ENCODE data around the gene PM20D2. TPM values are rescaled to one million over a fixed set of nuclear protein-coding genes. Genes with fewer than 3 reads are reported as not detected.

The PM20D2 gene
- total and polyA plus RNA-seq, 2 of the 13 experiments (the other 11 are each of a cell fraction or from before 2014, with no cell fraction given), result 13.3 to 26.3 TPM

GRCh38 chr6:89154131-89154530 is 8.3 kb downstream of the PM20D2 start:
- intact Hi-C loops (cut with micrococcal nuclease; ENCODE audit: unreplicated experiment) (no loop called here), in situ Hi-C loops (cut with HindIII; ENCODE audit: extremely low pct_ligation_motif_present, low pct_unique_long_range_greater_than_20kb) (no loop called here)
- WGBS (ENCODE audit: low lambda C conversion rate), result 98% methylated on average over 1 of the region's 1 CpG
- TF ChIP-seq ETV5 (CRISPR knock-in tag; IDR thresholded peaks at IDR 0.05; ENCODE audit: borderline replicate concordance), result no peak
- TF ChIP-seq YY1 (IDR thresholded peaks at IDR 0.05; ENCODE audit: insufficient read depth, insufficient replicate concordance, low read depth, low read length), result no peak
- no peak for TF ChIP-seq REXO4 (CRISPR knock-in tag; IDR thresholded peaks at IDR 0.05; ENCODE audit: borderline replicate concordance)
- no peak for TF ChIP-seq ZNF253 (CRISPR knock-in tag; IDR thresholded peaks at IDR 0.05; ENCODE audit: borderline replicate concordance)
- TF ChIP-seq SAFB2 (CRISPR knock-in tag; IDR thresholded peaks at IDR 0.05; ENCODE audit: borderline replicate concordance, low read depth), result no peak
- no peak for TF ChIP-seq ZNF549 (CRISPR knock-in tag; IDR thresholded peaks at IDR 0.05)
- TF ChIP-seq DNMT3B (CRISPR knock-in tag; conservative IDR thresholded peaks at IDR 0.05), result no peak
- TF ChIP-seq ZNF496 (CRISPR knock-in tag; IDR thresholded peaks at IDR 0.05; ENCODE audit: insufficient replicate concordance), result no peak
- TF ChIP-seq GPN1 (CRISPR knock-in tag; IDR thresholded peaks at IDR 0.05; ENCODE audit: borderline replicate concordance), result no peak
- TF ChIP-seq ZBTB39 (CRISPR knock-in tag; IDR thresholded peaks at IDR 0.05), result no peak
- TF ChIP-seq PATZ1 (CRISPR knock-in tag; IDR thresholded peaks at IDR 0.05), result no peak
- TF ChIP-seq ZHX1 (CRISPR knock-in tag; IDR thresholded peaks at IDR 0.05; ENCODE audit: low read depth), result no peak
- no peak for TF ChIP-seq NCOA1 (CRISPR knock-in tag; IDR thresholded peaks at IDR 0.05)

More at GRCh38 chr6:89154131-89154530, 8.3 kb downstream of the PM20D2 start:
- H3K9ac ChIP-seq (ENCODE audit: insufficient read depth, low read depth, low read length), result no peak overlapping the region
- no peak overlapping the region for H3K4me2 ChIP-seq (ENCODE audit: low read depth, low read length)
- ATAC-seq (no peak), FAIRE-seq (no peak), DNase-seq (ENCODE audit: low spot score) (no peak)
- no TSS peak for BruUV-seq (replicated peaks)
- peaks cover 0 to 26% of the 10 kb centered on the region in 2 experiments; a peak in 4 of 5 replicates for H3K36me3 ChIP-seq (replicated peaks in 1 of 2; ENCODE audit: control insufficient read depth in 1 of 2, insufficient read depth in 2 of 2, low read length in 2 of 2)
- no peaks in the 10 kb centered on the region; the same call in 1 of the 2 replicates for H4K20me1 ChIP-seq (ENCODE audit: insufficient read depth, low read length)
- no peak overlapping the region for H3K27ac ChIP-seq (ENCODE audit: extremely low read length, insufficient read depth, low read length)
- no peaks in the 10 kb centered on the region for H3K9me3 ChIP-seq (ENCODE audit: low read length)
- ChIA-PET POLR2A (interaction anchor here (1.9 to 2.0 kb wide), 2 partner anchors 8 to 14 kb away, joined by 4 to 9 read pairs; partner anchors contain the start of gene PM20D2), CTCF (ENCODE audit: low intra/inter-chr PET ratio, low total read pairs) (no interaction called here)
- peaks cover 12% of the 10 kb centered on the region for H3K4me1 ChIP-seq (ENCODE audit: insufficient read depth, low read length)
- H3K27me3 ChIP-seq (ENCODE audit: control insufficient read depth in 1 of 2, insufficient read depth in 2 of 2, low read length in 2 of 2), result no peaks in the 10 kb centered on the region
- H2AFZ ChIP-seq (ENCODE audit: low read length), result no peak overlapping the region
- no peak overlapping the region for H3K4me3 ChIP-seq (replicated peaks in 1 of 3; ENCODE audit: insufficient read depth in 1 of 3, low read depth in 2 of 3, low read length in 3 of 3)
- H3K79me2 ChIP-seq (ENCODE audit: insufficient read depth, low read length), result peaks cover 5% of the 10 kb centered on the region

All from HepG2 (cell line).